BJ (cell line): ENCODE data around the gene ACVR1. TPM values are rescaled to one million over a fixed set of nuclear protein-coding genes. Genes with fewer than 3 reads are reported as not detected.
A peak's percentile ranks its signal among the peaks of the same experiment; 100 is the strongest.

Source experiments
- CTCF ChIA-PET: fragments of 350-600 bp; formaldehyde crosslinking; extraction: SDS; loops from one replicate; lab custom pipeline; 2021; ENCODE audit warnings: antibody characterized with exemption, inconsistent platforms; lab: Yijun Ruan, JAX
- POLR2A ChIA-PET: fragments of 300-600 bp; sonication (Branson Sonifier 250); formaldehyde crosslinking; extraction: SDS; loops from one replicate; lab custom pipeline; 2021; ENCODE audit warnings: antibody characterized with exemption; lab: Charles Lee
- DNase-seq: peaks from one replicate; pipeline ENCODE4 v3.0.0-alpha.2; 2011; ENCODE audit warnings: low read depth
- H3K27me3 ChIP-seq: 2 replicates; pipeline ENCODE4 v1.6.0; 2011; ENCODE audit warnings: low read length; ENCODE audit not compliant: control insufficient read depth, insufficient read depth
- H3K36me3 ChIP-seq: 2 replicates; pipeline ENCODE4 v1.5.1; 2011; ENCODE audit warnings: low read length; ENCODE audit not compliant: control insufficient read depth, insufficient read depth
- H3K4me3 ChIP-seq: 2 replicates; pipeline ENCODE4 v1.5.1; 2011; ENCODE audit warnings: low read depth, mild to moderate bottlenecking, control low read depth, low read length
- polyA plus RNA-seq: library from polyadenylated mRNA; depleted of rRNA; stranded (reverse); fragments of >200 nt; gene quantifications from 2 replicates; pipeline ENCODE4 v1.2.3, GENCODE V29; 2011
- TF ChIP-seq, protein P1 (sequence below): IDR thresholded peaks from 2 replicates; pipeline ENCODE4 v1.5.1; 2011; ENCODE audit warnings: low read depth, mild to moderate bottlenecking, control low read depth, inconsistent platforms, low read length, moderate library complexity; ENCODE audit not compliant: insufficient read depth

The ACVR1 gene
- polyA plus RNA-seq, 1 experiment = 28.5 TPM

DNA sequence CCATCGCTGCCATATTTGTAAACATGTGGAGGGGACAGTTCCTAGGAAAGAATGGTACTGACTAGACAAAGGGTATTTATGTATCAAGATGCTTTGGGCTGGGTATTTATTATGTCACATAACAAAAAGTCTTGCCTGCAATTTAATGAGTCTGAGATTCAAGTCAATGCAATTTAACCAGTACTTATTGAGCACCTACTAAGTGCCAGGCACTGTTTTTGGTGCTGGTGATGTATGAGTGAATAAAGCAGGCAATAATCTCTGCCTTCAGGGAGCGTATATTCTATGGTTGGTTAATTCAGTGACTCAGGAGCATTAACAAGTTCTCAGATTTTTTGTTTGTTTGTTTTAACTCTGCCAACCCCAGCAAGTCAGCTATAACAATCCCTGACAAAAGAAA lies 24.6 kb upstream of the ACVR1 start:
- no peak for DNase-seq
- POLR2A ChIA-PET = no interaction called here
- TF ChIP-seq, protein P1, sequence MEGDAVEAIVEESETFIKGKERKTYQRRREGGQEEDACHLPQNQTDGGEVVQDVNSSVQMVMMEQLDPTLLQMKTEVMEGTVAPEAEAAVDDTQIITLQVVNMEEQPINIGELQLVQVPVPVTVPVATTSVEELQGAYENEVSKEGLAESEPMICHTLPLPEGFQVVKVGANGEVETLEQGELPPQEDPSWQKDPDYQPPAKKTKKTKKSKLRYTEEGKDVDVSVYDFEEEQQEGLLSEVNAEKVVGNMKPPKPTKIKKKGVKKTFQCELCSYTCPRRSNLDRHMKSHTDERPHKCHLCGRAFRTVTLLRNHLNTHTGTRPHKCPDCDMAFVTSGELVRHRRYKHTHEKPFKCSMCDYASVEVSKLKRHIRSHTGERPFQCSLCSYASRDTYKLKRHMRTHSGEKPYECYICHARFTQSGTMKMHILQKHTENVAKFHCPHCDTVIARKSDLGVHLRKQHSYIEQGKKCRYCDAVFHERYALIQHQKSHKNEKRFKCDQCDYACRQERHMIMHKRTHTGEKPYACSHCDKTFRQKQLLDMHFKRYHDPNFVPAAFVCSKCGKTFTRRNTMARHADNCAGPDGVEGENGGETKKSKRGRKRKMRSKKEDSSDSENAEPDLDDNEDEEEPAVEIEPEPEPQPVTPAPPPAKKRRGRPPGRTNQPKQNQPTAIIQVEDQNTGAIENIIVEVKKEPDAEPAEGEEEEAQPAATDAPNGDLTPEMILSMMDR = no peak
- CTCF ChIA-PET = no interaction called here
- Histone ChIP-seq H3K36me3 (no peaks in the 10 kb centered on the region), H3K27me3 (no peaks in the 10 kb centered on the region), H3K4me3 (no peak overlapping the region)

DNA sequence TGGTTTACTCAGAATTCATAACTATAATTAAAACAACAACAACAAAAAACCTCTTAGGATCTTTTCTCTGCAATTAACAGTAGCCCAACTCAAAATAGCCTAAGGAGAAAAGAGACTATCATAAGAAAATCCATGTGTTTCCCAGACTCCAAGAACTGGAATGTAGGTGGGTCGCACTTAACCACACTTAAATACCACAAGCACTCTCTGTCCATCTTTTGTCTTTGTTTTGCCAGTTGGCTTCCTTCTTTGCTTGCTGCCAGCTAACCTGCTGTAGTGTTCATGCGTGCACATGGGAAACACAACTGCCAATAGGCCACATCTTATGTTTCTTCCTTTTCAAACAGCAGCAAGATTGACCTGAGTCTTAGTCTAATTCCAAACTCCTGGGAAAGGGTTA lies 24.1 kb upstream of the ACVR1 start:
- TF ChIP-seq, protein P1 = no peak
- Histone ChIP-seq H3K27me3 (no peaks in the 10 kb centered on the region), H3K4me3 (no peak overlapping the region), H3K36me3 (no peaks in the 10 kb centered on the region)
- CTCF ChIA-PET = no interaction called here
- DNase-seq = no peak
- POLR2A ChIA-PET = no interaction called here

DNA sequence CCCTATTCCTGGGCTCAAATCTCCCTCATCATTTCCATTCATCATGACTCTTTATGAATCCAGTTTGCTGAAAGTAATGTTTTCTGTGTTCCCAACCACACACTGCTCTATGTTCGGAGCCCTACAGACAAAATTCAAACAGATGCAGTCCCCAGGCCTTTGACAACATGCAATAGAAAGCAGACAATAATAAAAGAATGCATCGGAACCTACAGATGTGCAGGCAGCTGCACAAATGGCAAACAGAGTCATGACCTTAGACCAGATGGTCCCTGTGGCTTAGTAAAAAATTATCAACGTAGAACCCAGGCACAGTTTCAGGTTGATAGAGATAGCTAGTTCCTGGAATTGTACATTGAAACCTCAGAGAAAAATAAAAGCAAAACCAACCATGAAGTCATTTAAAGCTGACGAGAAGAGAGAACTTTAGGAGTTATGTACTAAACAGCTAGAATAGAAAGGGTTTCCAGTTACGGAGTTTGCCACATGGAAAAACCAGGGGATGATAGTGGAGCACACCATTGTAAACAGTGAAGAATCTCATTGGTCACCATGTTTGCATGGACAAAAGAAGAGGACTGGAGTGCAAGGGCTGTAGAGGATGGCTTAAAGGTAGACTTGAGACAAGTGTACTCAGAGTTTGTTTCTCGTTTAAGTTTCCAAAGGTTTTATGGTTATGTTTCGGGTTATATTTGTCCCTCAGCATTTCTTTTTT lies 23.2 kb upstream of the ACVR1 start:
- DNase-seq = no peak
- POLR2A ChIA-PET = no interaction called here
- Histone ChIP-seq H3K27me3 (no peaks in the 10 kb centered on the region), H3K36me3 (no peaks in the 10 kb centered on the region), H3K4me3 (no peak overlapping the region)
- CTCF ChIA-PET = interaction anchor here (1.0 kb wide), 1 partner anchor 38 kb away, joined by 3 read pairs; no protein-coding TSS in a partner anchor
- TF ChIP-seq, protein P1 = no peak

DNA sequence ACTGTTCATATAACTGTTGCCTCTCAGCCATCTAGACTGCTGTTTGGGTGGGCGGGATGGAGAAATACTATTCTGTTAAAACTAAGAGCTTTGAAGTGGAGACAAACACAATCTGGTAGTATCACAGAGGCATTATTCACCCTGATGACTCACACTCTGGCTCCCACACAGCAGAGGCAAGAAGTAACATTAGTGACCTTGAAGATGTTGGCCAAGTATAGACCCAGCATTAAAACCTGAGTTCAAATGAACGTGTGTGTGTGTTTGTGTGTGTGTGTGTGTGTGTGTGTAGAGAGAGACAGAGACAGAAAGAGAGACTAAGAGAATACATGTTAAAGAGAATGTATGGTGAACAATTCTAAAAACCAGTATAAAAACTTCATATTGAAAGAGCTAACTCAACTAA lies 22.5 kb upstream of the ACVR1 start:
- POLR2A ChIA-PET = no interaction called here
- Histone ChIP-seq H3K36me3 (no peaks in the 10 kb centered on the region), H3K27me3 (no peaks in the 10 kb centered on the region), H3K4me3 (no peak overlapping the region)
- TF ChIP-seq, protein P1 = no peak
- CTCF ChIA-PET = interaction anchor here (1.0 kb wide), 1 partner anchor 38 kb away, joined by 3 read pairs; no protein-coding TSS in a partner anchor
- peak; percentile 55 for DNase-seq

DNA sequence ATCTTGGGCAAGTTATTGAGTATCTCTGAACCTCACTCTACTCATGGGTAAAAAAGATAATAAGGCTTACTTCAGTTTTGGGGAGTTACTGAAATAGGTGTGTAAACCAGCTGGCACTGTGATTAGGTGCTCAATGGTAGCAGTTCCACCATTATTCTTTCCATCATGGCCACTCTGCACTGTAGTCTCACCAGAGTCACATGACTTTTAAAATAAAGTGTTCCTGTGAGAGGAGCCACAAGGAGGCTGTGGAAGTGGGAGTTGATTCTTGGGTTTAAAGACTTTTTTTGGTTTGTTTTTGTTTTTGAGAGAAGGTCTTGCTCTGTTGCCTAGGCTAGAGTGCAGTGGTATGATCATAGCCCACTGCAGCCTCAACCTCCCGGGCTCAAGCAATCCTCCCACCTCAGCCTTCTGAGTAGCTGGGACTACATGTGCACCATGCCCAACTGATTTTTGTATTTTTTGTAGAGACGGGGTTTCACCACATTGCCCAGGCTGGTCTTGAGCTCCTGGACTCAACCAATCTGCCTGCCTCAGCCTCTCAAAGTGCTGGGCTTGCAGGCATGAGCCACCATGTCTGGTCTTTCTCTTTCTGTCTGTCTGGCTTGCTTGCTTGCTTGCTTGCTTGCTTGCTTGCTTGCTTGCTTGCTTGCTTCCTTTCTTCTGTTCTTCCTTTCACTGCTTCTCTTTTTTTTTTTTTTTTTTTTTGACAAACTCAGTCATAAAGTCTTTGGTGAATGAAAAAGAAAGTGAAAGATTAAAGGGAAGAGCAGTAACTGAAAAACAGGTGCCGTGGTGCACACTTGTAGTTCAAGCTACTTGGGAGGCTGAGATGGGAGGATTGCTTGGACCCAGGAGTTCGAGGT lies 21.2 kb upstream of the ACVR1 start:
- H3K36me3 ChIP-seq = no peaks in the 10 kb centered on the region
- H3K27me3 ChIP-seq = no peaks in the 10 kb centered on the region
- ChIA-PET POLR2A (no interaction called here), CTCF (interaction anchor here (1.0 kb wide), 1 partner anchor 268 kb away, joined by 3 read pairs; the partner anchor contains the start of gene ACVR1C)
- TF ChIP-seq, protein P1 = no peak
- no peak overlapping the region for H3K4me3 ChIP-seq
- DNase-seq = no peak
